HL-60 (cell line): ENCODE measurements around the gene TTLL8.
"Not testable (repeated sequence)": the region's sequence is repeated elsewhere in the genome, so short reads cannot be mapped to it uniquely, and the experiment has no call there.

Source experiments
- DNase-seq, 2 experiments: peaks; one replicate each; pipeline ENCODE4 v3.0.0-alpha.2; 2010 to 2020; ENCODE audit warnings: low read depth in 1 of 2, low spot score in 1 of 2
- H3K27ac ChIP-seq: fragments of 250-450 bp; sonication (Bioruptor Pico); replicated peaks from 2 replicates; pipeline ENCODE4 v1.5.1; 2020; ENCODE audit warnings: mild to moderate bottlenecking, moderate library complexity
- H3K27me3 ChIP-seq: fragments of 250-450 bp; sonication (Bioruptor Pico); 2 replicates; pipeline ENCODE4 v1.5.1; 2021; ENCODE audit warnings: mild to moderate bottlenecking, moderate library complexity; ENCODE audit not compliant: insufficient read depth, poor library complexity, severe bottlenecking
- H3K4me3 ChIP-seq: replicated peaks from 2 replicates; pipeline ENCODE4 v1.5.1; 2011; ENCODE audit warnings: mild to moderate bottlenecking, control low read depth, low read length; ENCODE audit not compliant: insufficient read depth
- GABPA ChIP-seq: IDR thresholded peaks from 2 replicates; pipeline ENCODE4 v1.6.1; 2012; ENCODE audit warnings: low read depth
- POLR2AphosphoS5 ChIP-seq: IDR thresholded peaks from 2 replicates; pipeline ENCODE4 v1.6.1; 2012; ENCODE audit warnings: low read depth
- SPI1 ChIP-seq: IDR thresholded peaks from 2 replicates; pipeline ENCODE4 v1.6.1; 2012; ENCODE audit warnings: low read depth, mild to moderate bottlenecking, borderline replicate concordance
- TF ChIP-seq, protein P1 (sequence below): IDR thresholded peaks from 2 replicates; pipeline ENCODE4 v1.6.1; 2012; ENCODE audit warnings: low read depth; ENCODE audit not compliant: insufficient replicate concordance
- TF ChIP-seq, protein P2 (sequence below): IDR thresholded peaks from one replicate; pipeline ENCODE4 v1.5.1; 2011; ENCODE audit warnings: low read length, control low read depth, inconsistent platforms; ENCODE audit not compliant: insufficient read depth

TTLL8 gene

DNA sequence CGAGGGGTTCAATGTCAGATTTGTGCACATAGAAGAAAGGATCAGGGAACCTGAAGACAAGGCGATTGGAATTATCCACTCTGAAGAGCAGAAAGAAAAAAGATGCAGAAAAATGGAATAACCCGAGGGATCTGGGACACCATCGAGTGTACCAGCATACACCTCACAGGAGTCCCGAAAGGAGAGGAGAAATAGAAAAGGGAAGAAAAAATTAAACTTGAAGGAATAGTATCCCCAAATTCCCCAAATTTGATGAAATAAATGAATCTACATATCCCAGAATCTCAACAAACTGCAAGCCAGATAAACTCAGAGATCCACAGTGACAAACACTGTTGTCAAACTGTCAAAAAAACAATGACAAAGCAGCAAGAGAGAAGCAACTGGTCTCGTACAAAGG lies 66.9 kb downstream of the TTLL8 start:
- no peak for TF ChIP-seq SPI1
- no peak for TF ChIP-seq GABPA
- TF ChIP-seq POLR2AphosphoS5, result no peak
- TF ChIP-seq, protein P1, sequence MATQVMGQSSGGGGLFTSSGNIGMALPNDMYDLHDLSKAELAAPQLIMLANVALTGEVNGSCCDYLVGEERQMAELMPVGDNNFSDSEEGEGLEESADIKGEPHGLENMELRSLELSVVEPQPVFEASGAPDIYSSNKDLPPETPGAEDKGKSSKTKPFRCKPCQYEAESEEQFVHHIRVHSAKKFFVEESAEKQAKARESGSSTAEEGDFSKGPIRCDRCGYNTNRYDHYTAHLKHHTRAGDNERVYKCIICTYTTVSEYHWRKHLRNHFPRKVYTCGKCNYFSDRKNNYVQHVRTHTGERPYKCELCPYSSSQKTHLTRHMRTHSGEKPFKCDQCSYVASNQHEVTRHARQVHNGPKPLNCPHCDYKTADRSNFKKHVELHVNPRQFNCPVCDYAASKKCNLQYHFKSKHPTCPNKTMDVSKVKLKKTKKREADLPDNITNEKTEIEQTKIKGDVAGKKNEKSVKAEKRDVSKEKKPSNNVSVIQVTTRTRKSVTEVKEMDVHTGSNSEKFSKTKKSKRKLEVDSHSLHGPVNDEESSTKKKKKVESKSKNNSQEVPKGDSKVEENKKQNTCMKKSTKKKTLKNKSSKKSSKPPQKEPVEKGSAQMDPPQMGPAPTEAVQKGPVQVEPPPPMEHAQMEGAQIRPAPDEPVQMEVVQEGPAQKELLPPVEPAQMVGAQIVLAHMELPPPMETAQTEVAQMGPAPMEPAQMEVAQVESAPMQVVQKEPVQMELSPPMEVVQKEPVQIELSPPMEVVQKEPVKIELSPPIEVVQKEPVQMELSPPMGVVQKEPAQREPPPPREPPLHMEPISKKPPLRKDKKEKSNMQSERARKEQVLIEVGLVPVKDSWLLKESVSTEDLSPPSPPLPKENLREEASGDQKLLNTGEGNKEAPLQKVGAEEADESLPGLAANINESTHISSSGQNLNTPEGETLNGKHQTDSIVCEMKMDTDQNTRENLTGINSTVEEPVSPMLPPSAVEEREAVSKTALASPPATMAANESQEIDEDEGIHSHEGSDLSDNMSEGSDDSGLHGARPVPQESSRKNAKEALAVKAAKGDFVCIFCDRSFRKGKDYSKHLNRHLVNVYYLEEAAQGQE, result no peak
- TF ChIP-seq, protein P2, sequence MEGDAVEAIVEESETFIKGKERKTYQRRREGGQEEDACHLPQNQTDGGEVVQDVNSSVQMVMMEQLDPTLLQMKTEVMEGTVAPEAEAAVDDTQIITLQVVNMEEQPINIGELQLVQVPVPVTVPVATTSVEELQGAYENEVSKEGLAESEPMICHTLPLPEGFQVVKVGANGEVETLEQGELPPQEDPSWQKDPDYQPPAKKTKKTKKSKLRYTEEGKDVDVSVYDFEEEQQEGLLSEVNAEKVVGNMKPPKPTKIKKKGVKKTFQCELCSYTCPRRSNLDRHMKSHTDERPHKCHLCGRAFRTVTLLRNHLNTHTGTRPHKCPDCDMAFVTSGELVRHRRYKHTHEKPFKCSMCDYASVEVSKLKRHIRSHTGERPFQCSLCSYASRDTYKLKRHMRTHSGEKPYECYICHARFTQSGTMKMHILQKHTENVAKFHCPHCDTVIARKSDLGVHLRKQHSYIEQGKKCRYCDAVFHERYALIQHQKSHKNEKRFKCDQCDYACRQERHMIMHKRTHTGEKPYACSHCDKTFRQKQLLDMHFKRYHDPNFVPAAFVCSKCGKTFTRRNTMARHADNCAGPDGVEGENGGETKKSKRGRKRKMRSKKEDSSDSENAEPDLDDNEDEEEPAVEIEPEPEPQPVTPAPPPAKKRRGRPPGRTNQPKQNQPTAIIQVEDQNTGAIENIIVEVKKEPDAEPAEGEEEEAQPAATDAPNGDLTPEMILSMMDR, result no peak
- H3K4me3 ChIP-seq, result no peak overlapping the region
- no peaks in the 10 kb centered on the region for H3K27me3 ChIP-seq

DNA sequence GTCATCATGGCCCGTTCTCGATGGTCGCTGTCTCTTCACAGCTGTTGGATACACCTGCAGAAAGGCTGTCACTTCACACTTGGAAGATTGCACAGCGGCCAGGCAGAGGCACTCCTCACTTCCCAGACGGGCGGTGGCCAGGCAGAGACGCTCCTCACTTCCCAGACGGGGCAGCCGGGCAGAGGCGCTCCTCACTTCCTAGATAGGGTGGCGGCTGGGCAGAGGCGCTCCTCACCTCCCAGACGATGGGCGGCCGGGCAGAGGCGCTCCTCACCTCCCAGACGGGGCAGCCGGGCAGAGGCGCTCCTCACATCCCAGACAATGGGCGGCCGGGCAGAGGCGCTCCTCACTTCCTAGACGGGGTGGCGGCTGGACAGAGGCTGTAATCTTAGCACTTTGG lies 68.3 kb downstream of the TTLL8 start:
- H3K27me3 ChIP-seq, result not testable (repeated sequence)

More for the DNA sequence above, 66.9 kb downstream of the TTLL8 start:
- DNase-seq, result no peak
- no peak overlapping the region for H3K27ac ChIP-seq

DNA sequence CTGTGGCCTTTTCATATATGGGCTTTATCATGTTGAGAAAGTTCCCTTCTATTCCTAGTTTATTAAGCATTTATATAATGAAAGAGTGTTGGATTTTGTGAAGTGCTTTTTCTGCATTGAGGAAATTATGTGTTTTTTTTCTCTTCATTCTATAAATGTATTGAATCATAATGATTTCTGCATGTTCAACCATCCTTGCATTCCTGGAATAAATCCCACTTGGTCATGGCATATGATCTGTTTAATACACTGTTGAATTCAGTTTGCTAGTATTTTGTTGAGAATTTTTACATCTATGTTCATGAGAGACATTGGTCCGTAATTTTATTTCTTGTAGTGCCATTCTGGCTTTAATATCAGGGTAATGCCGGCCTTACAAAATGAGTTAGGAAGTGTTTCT lies 71.8 kb downstream of the TTLL8 start:
- Histone ChIP-seq H3K27ac (no peak overlapping the region), H3K27me3 (no peaks in the 10 kb centered on the region), H3K4me3 (no peak overlapping the region)
- TF ChIP-seq, protein P1, result no peak
- TF ChIP-seq POLR2AphosphoS5 (no peak), GABPA (no peak)
- no peak for DNase-seq

More for the DNA sequence above, 68.3 kb downstream of the TTLL8 start:
- not testable (repeated sequence) for DNase-seq, H3K4me3 ChIP-seq, H3K27ac ChIP-seq

DNA sequence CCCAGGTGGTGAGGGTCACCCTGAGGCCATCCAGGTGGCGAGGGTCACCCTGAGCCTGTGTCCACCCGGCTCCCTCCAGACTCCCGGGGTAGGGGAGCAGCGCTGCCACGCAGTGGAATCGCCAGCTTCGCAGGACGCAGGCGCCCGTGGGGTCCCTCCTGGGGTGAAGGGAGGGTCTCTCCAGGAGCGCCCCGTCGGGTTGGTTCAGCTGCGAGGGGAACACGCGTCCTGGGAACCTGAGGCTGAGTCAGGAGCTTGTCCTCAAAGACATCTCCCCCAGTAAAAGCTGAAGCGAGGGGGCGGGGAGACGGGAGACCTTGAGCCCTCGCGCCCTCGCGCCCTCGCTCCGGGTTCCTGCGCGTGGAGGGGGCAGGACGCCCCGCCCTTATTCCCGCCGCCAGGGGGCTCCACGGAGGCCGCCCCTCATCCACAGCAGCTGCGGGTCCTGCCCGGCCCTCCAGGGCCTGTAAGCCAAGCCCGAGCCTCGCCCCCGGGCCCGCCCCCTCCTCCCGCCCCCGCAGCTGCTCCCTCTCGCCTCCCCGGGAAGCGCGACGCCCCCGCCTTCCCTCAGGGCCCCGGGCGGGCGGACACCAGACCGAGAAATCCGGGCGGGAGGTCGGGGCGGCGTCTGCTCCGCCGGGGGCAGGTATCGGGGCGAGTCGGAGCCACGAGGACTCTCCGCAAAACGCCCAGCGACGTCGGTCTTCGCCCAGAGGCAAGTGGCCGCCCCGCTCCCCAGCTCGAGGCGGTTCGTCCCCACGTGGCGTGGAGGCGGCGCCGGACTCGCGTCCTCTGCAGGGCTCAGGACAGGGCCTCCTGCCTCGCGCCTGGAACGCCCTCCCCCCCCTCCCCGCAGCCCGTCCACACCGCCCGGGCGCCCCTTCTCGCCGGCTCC lies 74.7 kb downstream of the TTLL8 start:
- Histone ChIP-seq H3K27ac (no peak overlapping the region), H3K4me3 (no peak overlapping the region), H3K27me3 (no peaks in the 10 kb centered on the region)
- TF ChIP-seq, protein P1, result no peak
- no peak for DNase-seq

GRCh38 chr22:49981799-49982198 lies 76.3 kb downstream of the TTLL8 start:
- H3K4me3 ChIP-seq, H3K27ac ChIP-seq, DNase-seq, H3K27me3 ChIP-seq: not testable (repeated sequence)
